HuH-7 (cell line): ENCODE measurements around the gene KRTAP20-1.

Experiments
- DNase-seq: peaks from one replicate; pipeline ENCODE4 v3.0.0; 2011; ENCODE audit warnings: low spot score

KRTAP20-1 gene

GRCh38 chr21:30646904-30647414, 30.7 kb downstream of the KRTAP20-1 start:
- no peak for DNase-seq

DNA sequence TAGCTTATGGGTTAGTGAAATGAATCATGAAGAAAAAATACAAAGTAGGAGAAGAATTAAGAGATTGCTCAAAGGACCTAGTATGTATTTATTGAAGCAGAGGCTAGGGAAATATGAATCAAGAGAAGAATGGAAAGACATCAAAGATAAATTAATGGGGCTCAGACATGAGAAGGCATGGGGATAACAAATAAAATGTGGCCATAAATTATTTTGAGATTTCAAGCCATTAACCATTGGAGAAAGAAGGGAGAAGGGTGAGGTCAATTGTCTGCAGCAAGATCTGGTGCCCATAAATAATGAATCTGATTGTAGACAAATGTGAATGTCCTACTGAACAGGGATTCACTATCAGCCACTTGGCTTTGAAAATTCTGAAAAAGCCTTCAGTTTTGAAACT, 36.7 kb downstream of the KRTAP20-1 start:
- DNase-seq = no peak
